ENCODE measurements around the gene UBR1.

UBR1 gene

GRCh38 chr15:43111354-43111753 lies 5.5 kb upstream of the UBR1 start:
- in situ Hi-C loops (cut with HindIII; ENCODE audit: low sequenced_read_pairs) = no loop called here

- in situ Hi-C loops (cut with HindIII; ENCODE audit: low sequenced_read_pairs) = no loop called here
Observed at GRCh38 chr15:43107751-43108150, 1.9 kb upstream of the UBR1 start.

- in situ Hi-C loops (cut with HindIII; ENCODE audit: low sequenced_read_pairs) = no loop called here
Observed at GRCh38 chr15:43106486-43106829, 620 bp upstream of the UBR1 start.

- in situ Hi-C loops (cut with HindIII; ENCODE audit: low sequenced_read_pairs) = no loop called here
Observed at GRCh38 chr15:43105077-43105736, 631 bp downstream of the UBR1 start.

- in situ Hi-C loops (cut with HindIII; ENCODE audit: low sequenced_read_pairs) = no loop called here
Observed at GRCh38 chr15:43104426-43104825, 1.4 kb downstream of the UBR1 start.

- in situ Hi-C loops (cut with HindIII; ENCODE audit: low sequenced_read_pairs) = no loop called here
Observed at GRCh38 chr15:43103907-43104306, 1.9 kb downstream of the UBR1 start.

GRCh38 chr15:43102187-43102586 lies 3.7 kb downstream of the UBR1 start:
- in situ Hi-C loops (cut with HindIII; ENCODE audit: low sequenced_read_pairs) = no loop called here

- in situ Hi-C loops (cut with HindIII; ENCODE audit: low sequenced_read_pairs) = no loop called here
Observed at GRCh38 chr15:43100971-43101370, 4.9 kb downstream of the UBR1 start.

GRCh38 chr15:43099105-43099845 lies 6.6 kb downstream of the UBR1 start:
- in situ Hi-C loops (cut with HindIII; ENCODE audit: low sequenced_read_pairs) = no loop called here

GRCh38 chr15:43096411-43096810 lies 9.4 kb downstream of the UBR1 start:
- in situ Hi-C loops (cut with HindIII; ENCODE audit: low sequenced_read_pairs) = no loop called here

- in situ Hi-C loops (cut with HindIII; ENCODE audit: low sequenced_read_pairs) = no loop called here
Observed at GRCh38 chr15:43095708-43096347, 10.0 kb downstream of the UBR1 start.

GRCh38 chr15:43095243-43095642 lies 10.6 kb downstream of the UBR1 start:
- in situ Hi-C loops (cut with HindIII; ENCODE audit: low sequenced_read_pairs) = no loop called here

- in situ Hi-C loops (cut with HindIII; ENCODE audit: low sequenced_read_pairs) = no loop called here
Observed at GRCh38 chr15:43094416-43095030, 11.3 kb downstream of the UBR1 start.

- in situ Hi-C loops (cut with HindIII; ENCODE audit: low sequenced_read_pairs) = no loop called here
Observed at GRCh38 chr15:43093026-43093425, 12.8 kb downstream of the UBR1 start.

- in situ Hi-C loops (cut with HindIII; ENCODE audit: low sequenced_read_pairs) = no loop called here
Observed at GRCh38 chr15:43091859-43092258, 14.0 kb downstream of the UBR1 start.

GRCh38 chr15:43086551-43086950 lies 19.3 kb downstream of the UBR1 start:
- in situ Hi-C loops (cut with HindIII; ENCODE audit: low sequenced_read_pairs) = no loop called here

- in situ Hi-C loops (cut with HindIII; ENCODE audit: low sequenced_read_pairs) = no loop called here
Observed at GRCh38 chr15:43085921-43086320, 19.9 kb downstream of the UBR1 start.

- in situ Hi-C loops (cut with HindIII; ENCODE audit: low sequenced_read_pairs) = no loop called here
Observed at GRCh38 chr15:43082509-43082908, 23.3 kb downstream of the UBR1 start.

GRCh38 chr15:43081283-43081682 lies 24.6 kb downstream of the UBR1 start:
- in situ Hi-C loops (cut with HindIII; ENCODE audit: low sequenced_read_pairs) = no loop called here

- in situ Hi-C loops (cut with HindIII; ENCODE audit: low sequenced_read_pairs) = no loop called here
Observed at GRCh38 chr15:43071451-43071850, 34.4 kb downstream of the UBR1 start.

GRCh38 chr15:43070893-43071292 lies 34.9 kb downstream of the UBR1 start:
- in situ Hi-C loops (cut with HindIII; ENCODE audit: low sequenced_read_pairs) = no loop called here

GRCh38 chr15:43070249-43070648 lies 35.6 kb downstream of the UBR1 start:
- in situ Hi-C loops (cut with HindIII; ENCODE audit: low sequenced_read_pairs) = no loop called here

All from DLD1 (cell line).